NAMALWA (cell line): ENCODE measurements around the gene OLFML1.
A peak's percentile ranks its signal among the peaks of the same experiment; 100 is the strongest.

Experiments used
- DNase-seq: peaks from one replicate; pipeline ENCODE4 v3.0.0-alpha.2; 2015; ENCODE audit warnings: low spot score

Gene OLFML1

GRCh38 chr11:7532405-7533145 lies 47.3 kb downstream of the OLFML1 start:
- no peak for DNase-seq

GRCh38 chr11:7533199-7534041 lies 48.1 kb downstream of the OLFML1 start:
- DNase-seq = no peak

- no peak for DNase-seq
These were observed 48.7 kb downstream of the OLFML1 start for GRCh38 chr11:7534042-7534378.

- no peak for DNase-seq
These were observed 50.8 kb downstream of the OLFML1 start for GRCh38 chr11:7536100-7536499.

- no peak for DNase-seq
These were observed 52.0 kb downstream of the OLFML1 start for GRCh38 chr11:7537265-7537664.

GRCh38 chr11:7538031-7538430 lies 52.7 kb downstream of the OLFML1 start:
- no peak for DNase-seq

GRCh38 chr11:7538466-7539454 lies 53.5 kb downstream of the OLFML1 start:
- DNase-seq = no peak

GRCh38 chr11:7540830-7541555 lies 55.7 kb downstream of the OLFML1 start:
- DNase-seq = no peak

GRCh38 chr11:7543302-7543701 lies 58.0 kb downstream of the OLFML1 start:
- no peak for DNase-seq

- no peak for DNase-seq
These were observed 58.7 kb downstream of the OLFML1 start for GRCh38 chr11:7544021-7544420.

GRCh38 chr11:7545611-7546010 lies 60.3 kb downstream of the OLFML1 start:
- no peak for DNase-seq

GRCh38 chr11:7546324-7546791 lies 61.1 kb downstream of the OLFML1 start:
- no peak for DNase-seq

- DNase-seq = no peak
These were observed 62.4 kb downstream of the OLFML1 start for GRCh38 chr11:7547687-7548086.

- DNase-seq = peak; percentile 53
These were observed 63.5 kb downstream of the OLFML1 start for GRCh38 chr11:7548659-7549274.

- DNase-seq = no peak
These were observed 64.4 kb downstream of the OLFML1 start for GRCh38 chr11:7549681-7550080.

- DNase-seq = no peak
These were observed 66.3 kb downstream of the OLFML1 start for GRCh38 chr11:7551571-7551970.

GRCh38 chr11:7552666-7553065 lies 67.4 kb downstream of the OLFML1 start:
- no peak for DNase-seq

- no peak for DNase-seq
These were observed 69.9 kb downstream of the OLFML1 start for GRCh38 chr11:7555052-7555699.

GRCh38 chr11:7558046-7558445 lies 72.7 kb downstream of the OLFML1 start:
- DNase-seq = no peak
